Hematopoietic multipotent progenitor cell treated with erythropoietin and hydrocortisone succinate and interleukin-3 and kit ligand, for 4 days (in vitro differentiated cells): ENCODE results near the gene NT5DC1.
A peak's percentile ranks its signal among the peaks of the same experiment; 100 is the strongest.

Experiments
- DNase-seq: peaks from one replicate; pipeline ENCODE4 v3.0.0-alpha.2; 2015

Gene NT5DC1

GRCh38 chr6:116248577-116248976 is 147.9 kb downstream of the NT5DC1 start:
- DNase-seq, result no peak

- peak; percentile 35 for DNase-seq
These were observed 151.1 kb downstream of the NT5DC1 start for GRCh38 chr6:116251568-116252384.

- DNase-seq, result no peak
These were observed 152.5 kb downstream of the NT5DC1 start for GRCh38 chr6:116253188-116253504.

DNA sequence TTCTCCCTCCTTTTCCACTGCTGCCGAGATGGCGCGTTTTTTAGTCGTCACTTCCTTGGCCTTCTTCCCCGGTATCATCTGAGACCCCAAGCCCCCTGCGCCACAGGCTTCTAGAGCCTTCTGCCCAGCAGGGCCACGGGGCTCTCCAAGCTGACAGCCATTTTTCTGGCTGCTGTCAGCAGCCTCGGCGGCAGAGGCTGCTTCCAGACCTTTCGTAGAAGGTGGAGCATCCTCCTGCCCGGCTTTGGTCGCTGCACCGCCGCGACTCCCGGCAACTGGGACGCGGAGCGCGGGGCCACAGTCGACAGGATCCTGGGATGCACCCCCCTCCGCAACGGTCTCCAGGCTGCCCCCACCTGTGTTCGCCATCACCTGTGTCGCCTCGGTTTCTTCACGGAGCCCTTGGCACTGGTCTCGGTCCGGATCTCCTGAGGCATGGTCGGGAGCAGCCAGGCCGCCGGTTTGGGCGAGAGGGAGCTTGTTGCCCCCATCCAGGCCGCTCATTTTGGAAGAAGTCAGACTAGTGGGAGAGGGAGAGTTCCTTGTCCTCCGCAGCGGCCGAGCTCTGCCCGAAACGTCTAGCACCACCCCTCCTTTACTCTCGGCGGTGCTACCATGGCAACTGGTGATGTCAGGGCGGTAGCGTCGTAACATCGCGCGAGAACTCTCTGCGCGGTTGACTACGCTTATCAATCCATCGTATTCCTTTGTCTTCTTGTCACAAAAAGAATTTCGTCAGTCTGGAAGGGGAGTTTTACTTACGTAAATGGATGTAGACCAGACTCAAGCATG is 153.0 kb downstream of the NT5DC1 start, which contains the start of gene TSPYL4:
TSS of gene TSPYL4 (minus strand) at position 571 of the 792 bp plus-strand sequence. CDS start at position 504, 67 bp downstream.
- DNase-seq, result peak; percentile 98

GRCh38 chr6:116254297-116255056 is 153.8 kb downstream of the NT5DC1 start:
- peak; percentile 42 for DNase-seq

- peak; percentile 44 for DNase-seq
These were observed 154.7 kb downstream of the NT5DC1 start for GRCh38 chr6:116255246-116255800.

- DNase-seq, result no peak
These were observed 156.0 kb downstream of the NT5DC1 start for GRCh38 chr6:116256694-116257093.

DNA sequence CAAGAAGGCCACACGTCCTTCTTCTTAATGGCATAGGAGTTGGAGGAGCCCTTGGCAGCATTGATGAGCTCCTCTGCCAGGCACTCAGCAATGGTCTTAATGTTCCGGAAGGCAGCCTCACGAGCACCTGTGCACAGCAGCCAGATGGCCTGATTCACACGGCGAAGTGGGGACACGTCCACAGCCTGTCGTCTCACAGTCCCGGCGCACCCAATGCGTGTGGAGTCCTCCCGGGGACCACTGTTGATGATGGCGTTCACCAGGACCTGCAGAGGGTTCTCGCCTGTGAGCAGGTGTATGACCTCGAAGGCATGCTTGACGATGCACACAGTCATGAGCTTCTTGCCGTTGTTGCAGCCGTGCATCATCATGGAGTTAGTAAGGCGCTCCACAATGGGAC is 157.9 kb downstream of the NT5DC1 start:
- DNase-seq, result no peak

GRCh38 chr6:116263353-116263752 is 162.7 kb downstream of the NT5DC1 start:
- DNase-seq, result no peak

- DNase-seq, result peak; percentile 33
These were observed 164.6 kb downstream of the NT5DC1 start for GRCh38 chr6:116265041-116265829.

- no peak for DNase-seq
These were observed 166.2 kb downstream of the NT5DC1 start for GRCh38 chr6:116266803-116267202.

- peak; percentile 20 for DNase-seq
These were observed 167.4 kb downstream of the NT5DC1 start for GRCh38 chr6:116267836-116268588.

DNA sequence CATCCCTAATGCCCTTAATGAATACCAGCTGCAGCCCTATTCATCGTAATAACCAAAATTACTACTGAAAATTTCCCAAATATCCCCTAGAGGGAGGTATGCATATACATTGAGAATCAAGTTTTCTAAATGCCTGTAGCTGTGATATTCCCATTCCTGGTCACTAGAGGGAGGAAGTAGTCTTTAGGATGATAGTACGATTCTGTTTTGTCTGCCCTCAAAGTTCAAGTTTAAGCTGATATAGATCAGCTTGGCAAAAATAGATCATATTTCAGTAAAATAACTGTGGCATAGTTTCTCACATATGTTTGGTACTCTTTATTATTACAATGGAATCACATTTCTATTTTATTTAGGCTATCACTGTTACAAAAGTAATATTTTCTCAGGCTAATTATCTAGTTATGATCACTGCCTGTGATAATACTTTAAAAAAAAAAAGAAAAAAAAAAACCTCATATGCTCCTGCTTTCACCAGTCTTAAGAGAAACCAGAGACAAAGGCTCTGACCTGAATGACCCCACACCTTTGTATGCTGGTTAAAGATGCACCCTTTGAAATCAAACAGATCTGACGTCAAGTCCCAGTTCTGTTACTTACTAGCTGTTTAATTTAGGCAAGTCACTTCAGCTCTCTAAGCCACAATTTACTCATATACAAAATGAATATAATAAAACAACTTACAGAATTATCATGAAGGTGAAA is 168.1 kb downstream of the NT5DC1 start:
- DNase-seq, result peak; percentile 93

- DNase-seq, result no peak
These were observed 170.6 kb downstream of the NT5DC1 start for GRCh38 chr6:116271149-116271708.

- no peak for DNase-seq
These were observed 176.5 kb downstream of the NT5DC1 start for GRCh38 chr6:116277124-116277523.

DNA sequence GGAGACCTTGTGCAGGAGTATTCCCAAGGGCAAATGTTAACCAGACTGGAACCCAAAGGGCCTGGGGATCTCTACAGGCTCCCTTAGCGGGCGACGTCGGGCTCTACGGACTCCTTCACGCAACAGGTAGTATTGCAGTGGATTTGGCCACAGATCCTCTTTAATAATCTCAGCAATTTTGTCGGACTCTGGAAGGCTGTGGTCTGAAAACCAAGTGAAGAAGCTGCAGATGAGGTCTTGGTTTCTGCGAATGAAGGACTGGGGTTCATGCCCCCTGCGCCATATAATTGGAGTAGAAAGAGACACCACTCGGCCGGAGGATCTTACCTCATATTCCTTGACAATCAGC is 177.8 kb downstream of the NT5DC1 start:
- no peak for DNase-seq

- DNase-seq, result no peak
These were observed 178.2 kb downstream of the NT5DC1 start for GRCh38 chr6:116278854-116279231.

DNA sequence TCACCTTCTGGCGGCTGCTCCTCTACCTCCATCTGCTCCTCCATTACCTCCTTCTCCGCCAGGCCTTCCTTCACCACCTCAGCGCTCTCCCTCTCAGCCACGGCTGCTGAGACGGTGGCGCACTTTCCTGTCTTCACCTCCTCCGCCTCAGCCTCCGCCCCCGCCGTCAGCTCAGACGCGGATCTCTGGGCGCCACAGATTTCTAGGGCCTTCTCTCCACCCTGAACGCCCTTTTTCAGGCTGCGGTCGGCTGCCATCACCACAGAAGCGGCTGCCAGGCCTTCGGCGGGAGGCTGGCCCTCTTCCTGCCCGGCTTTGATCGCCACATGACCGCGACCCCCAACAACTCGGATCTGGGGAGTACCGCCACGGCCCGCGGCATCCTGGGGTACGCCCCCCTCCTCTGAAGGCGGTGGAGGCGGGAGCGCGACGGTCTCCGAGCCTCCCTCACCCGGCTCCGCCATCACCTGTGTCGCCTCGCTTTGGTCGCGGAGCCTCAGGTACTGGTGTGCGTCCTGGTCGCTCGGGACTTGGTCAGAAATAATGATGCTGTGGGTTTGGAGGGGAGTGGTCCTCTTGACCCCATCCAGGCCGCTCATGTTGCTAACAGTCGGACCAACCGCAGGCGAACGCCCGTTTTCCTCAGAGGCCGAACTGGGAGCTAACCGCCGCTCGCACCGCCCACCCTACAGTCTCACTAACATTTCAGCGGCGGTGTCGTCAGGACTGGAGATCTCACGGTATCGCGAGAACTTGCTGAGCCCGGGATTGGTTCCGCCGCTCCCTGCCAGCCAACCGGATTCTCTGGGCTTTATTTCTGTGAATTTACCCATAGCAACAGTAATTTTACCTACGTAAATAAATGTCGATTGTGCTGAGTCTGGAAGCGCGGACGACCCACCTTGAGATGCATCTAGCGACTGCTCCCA is 178.8 kb downstream of the NT5DC1 start, which contains the start of gene TSPYL1:
TSS of gene TSPYL1 (minus strand) at position 699 of the 929 bp plus-strand sequence. CDS start at position 599, 100 bp downstream.
- DNase-seq, result peak; percentile 99
